ENCODE measurements around the gene DOK3.

DNA sequence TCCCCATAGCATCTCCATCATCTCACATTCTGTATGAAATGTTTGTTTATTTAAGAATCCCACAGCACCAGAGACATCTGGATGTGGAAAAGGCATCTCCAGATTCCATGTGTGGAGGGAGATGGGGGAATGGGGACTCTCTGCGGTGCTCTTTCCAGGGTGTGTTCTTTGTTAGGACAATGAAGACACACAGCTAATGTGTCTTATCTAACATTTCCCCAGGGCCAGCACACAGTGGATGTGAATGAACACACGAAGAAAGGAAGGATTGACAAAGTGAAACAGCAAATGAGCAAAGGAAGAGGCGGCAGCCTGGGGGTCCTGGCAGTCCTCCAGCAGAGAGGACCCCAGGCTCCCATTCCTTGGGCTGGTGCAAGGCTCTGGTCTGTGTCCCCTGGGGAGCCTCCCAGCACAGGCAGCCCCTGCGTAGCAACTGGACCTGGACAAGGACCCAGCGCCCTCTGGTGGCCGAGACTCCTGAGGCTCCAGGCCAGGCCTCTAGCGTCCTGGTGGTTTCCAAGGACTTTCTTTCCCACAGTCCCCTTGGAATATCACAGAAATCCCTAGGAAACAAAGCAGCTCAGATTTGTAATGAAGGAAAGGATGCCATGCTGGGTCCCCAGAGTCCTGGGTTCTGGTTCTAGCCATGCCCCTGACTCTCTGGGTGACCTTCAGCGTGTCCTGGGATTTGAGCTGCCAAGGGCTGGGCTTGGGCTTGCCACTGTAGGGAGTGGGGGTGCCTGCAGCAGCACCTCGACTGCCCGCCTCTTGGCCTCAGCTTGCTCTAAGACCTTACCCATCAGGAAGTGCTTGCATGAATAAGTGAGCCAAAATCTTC lies 8.7 kb downstream of the DOK3 start:
- TF ChIP-seq CTCF (IDR thresholded peaks at IDR 0.05) (peak; percentile 60 to 88 (median 87)), POLR2AphosphoS5 (IDR thresholded peaks at IDR 0.05) (no peak)
